HEK293T (cell line): ENCODE data around the gene IGF1R.

Experiments
- BHLHE40 ChIP-seq: fragments of 450-650 bp; IDR thresholded peaks from 2 replicates; pipeline ENCODE4 v1.6.1; 2016; ENCODE audit warnings: mild to moderate bottlenecking, moderate library complexity, borderline replicate concordance
- FOXM1 ChIP-seq: fragments of 450-650 bp; IDR thresholded peaks from 2 replicates; pipeline ENCODE4 v1.6.1; 2017; ENCODE audit warnings: mild to moderate bottlenecking, borderline replicate concordance

DNA sequence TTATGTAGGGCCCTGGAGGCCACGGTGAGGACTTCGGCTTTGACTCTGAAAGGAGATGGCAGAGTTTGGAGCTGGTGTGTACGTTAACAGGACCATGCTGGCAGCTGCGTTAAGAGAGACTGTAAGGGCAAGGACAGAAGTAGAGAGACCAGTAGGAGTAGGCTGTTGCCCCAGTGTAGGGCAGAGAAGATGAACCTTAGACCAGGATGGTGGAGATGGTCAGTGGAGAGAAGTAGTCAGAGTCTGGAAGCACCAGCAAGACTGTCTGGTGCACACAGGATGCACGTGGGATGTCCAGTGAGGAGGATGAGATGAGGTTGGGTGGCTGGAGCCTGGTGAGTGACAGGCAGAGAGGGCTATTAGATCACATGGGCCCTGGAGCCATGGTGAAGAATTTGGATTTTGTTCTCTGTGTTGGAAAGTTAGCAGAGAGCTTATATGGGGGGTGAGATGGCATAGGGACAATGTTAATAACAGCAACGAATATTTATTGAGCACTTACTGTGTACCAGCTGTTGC is 150.1 kb downstream of the IGF1R start:
- TF ChIP-seq FOXM1 (no peak), BHLHE40 (no peak)
